Measurements from ENCODE around the gene NEURL3. TPM values are rescaled to one million over a fixed set of nuclear protein-coding genes. Genes with fewer than 3 reads are reported as not detected.

NEURL3 gene
- total and polyA plus RNA-seq, 2 experiments from 2014 or later = 1.8 to 8.1 TPM

- no peak overlapping the region for H3K4me2 ChIP-seq
- peaks cover 18% of the 10 kb centered on the region for H3K4me1 ChIP-seq (ENCODE audit: insufficient read depth)
- WGBS (ENCODE audit: low lambda C conversion rate, missing lambda C conversion rate) = 85% methylated on average over 8 of the region's 8 CpGs
Measured at GRCh38 chr2:96506016-96506906, 1.1 kb upstream of the NEURL3 start.

DNA sequence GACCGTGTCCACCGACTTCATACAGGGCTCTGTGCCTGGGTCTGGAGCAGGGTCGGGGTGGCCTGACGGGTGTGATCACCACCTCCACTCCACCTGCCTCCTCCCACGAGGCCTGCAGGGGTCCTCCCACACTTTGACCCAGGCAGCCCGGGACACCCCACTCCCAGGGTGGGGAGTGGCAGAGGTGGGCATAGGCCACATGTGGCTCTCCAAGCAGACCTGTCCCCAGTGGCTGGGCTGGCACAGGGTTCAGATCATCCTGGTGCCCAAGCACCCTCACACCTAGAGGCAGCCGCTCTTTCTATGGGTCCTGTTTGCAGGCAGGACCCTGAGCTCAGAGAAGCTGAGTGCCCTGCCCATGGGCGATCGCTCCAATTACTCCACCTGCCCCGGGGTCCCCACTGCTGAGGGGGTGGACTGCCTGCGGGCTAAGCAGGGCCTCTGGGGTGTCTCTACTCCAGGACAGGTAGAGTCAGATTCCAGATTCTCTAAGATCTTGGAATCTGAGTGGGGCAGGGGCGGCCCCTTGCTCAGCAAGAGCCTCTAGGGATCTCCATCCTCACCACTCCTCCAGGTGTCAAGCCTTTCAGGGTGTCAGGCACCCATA, 1.4 kb downstream of the NEURL3 start:
- no peak for DNase-seq (ENCODE audit: low spot score)
- no peak overlapping the region for H2AFZ ChIP-seq
- no peaks in the 10 kb centered on the region for H3K36me3 ChIP-seq (replicated peaks; ENCODE audit: insufficient read depth, low read depth)
- H3K27me3 ChIP-seq = no peaks in the 10 kb centered on the region
- no peak overlapping the region for H3K4me2 ChIP-seq
- no peaks in the 10 kb centered on the region for H3K79me2 ChIP-seq
- H3K4me1 ChIP-seq (ENCODE audit: insufficient read depth) = peaks cover 18% of the 10 kb centered on the region
- 93% methylated on average over 12 of the region's 12 CpGs for WGBS (ENCODE audit: low lambda C conversion rate, missing lambda C conversion rate)
- H3K27ac ChIP-seq = no peak overlapping the region
- H3K9me2 ChIP-seq (replicated peaks; ENCODE audit: insufficient read depth) = no peaks in the 10 kb centered on the region
- no peaks in the 10 kb centered on the region for H3K9me3 ChIP-seq (ENCODE audit: low read depth)
- TF ChIP-seq, protein P1, sequence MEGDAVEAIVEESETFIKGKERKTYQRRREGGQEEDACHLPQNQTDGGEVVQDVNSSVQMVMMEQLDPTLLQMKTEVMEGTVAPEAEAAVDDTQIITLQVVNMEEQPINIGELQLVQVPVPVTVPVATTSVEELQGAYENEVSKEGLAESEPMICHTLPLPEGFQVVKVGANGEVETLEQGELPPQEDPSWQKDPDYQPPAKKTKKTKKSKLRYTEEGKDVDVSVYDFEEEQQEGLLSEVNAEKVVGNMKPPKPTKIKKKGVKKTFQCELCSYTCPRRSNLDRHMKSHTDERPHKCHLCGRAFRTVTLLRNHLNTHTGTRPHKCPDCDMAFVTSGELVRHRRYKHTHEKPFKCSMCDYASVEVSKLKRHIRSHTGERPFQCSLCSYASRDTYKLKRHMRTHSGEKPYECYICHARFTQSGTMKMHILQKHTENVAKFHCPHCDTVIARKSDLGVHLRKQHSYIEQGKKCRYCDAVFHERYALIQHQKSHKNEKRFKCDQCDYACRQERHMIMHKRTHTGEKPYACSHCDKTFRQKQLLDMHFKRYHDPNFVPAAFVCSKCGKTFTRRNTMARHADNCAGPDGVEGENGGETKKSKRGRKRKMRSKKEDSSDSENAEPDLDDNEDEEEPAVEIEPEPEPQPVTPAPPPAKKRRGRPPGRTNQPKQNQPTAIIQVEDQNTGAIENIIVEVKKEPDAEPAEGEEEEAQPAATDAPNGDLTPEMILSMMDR (IDR thresholded peaks at IDR 0.05; ENCODE audit: poor library complexity) = no peak
- TF ChIP-seq EZH2 (IDR thresholded peaks at IDR 0.05; ENCODE audit: borderline replicate concordance) = no peak
- H3K4me3 ChIP-seq = no peak overlapping the region
- H4K20me1 ChIP-seq (ENCODE audit: insufficient read depth, poor library complexity, severe bottlenecking) = no peaks in the 10 kb centered on the region

More at GRCh38 chr2:96506016-96506906, 1.1 kb upstream of the NEURL3 start:
- H3K27me3 ChIP-seq = no peaks in the 10 kb centered on the region
- H3K27ac ChIP-seq = peak overlapping the region; percentile 88
- no peaks in the 10 kb centered on the region for H3K36me3 ChIP-seq (replicated peaks; ENCODE audit: insufficient read depth, low read depth)
- H4K20me1 ChIP-seq (ENCODE audit: insufficient read depth, poor library complexity, severe bottlenecking) = no peaks in the 10 kb centered on the region
- no peaks in the 10 kb centered on the region for H3K9me3 ChIP-seq (ENCODE audit: low read depth)
- no peak for TF ChIP-seq EZH2 (IDR thresholded peaks at IDR 0.05; ENCODE audit: borderline replicate concordance)
- no peak overlapping the region for H3K4me3 ChIP-seq
- no peaks in the 10 kb centered on the region for H3K79me2 ChIP-seq
- no peak for DNase-seq (ENCODE audit: low spot score)
- no peaks in the 10 kb centered on the region for H3K9me2 ChIP-seq (replicated peaks; ENCODE audit: insufficient read depth)
- H2AFZ ChIP-seq = no peak overlapping the region

DNA sequence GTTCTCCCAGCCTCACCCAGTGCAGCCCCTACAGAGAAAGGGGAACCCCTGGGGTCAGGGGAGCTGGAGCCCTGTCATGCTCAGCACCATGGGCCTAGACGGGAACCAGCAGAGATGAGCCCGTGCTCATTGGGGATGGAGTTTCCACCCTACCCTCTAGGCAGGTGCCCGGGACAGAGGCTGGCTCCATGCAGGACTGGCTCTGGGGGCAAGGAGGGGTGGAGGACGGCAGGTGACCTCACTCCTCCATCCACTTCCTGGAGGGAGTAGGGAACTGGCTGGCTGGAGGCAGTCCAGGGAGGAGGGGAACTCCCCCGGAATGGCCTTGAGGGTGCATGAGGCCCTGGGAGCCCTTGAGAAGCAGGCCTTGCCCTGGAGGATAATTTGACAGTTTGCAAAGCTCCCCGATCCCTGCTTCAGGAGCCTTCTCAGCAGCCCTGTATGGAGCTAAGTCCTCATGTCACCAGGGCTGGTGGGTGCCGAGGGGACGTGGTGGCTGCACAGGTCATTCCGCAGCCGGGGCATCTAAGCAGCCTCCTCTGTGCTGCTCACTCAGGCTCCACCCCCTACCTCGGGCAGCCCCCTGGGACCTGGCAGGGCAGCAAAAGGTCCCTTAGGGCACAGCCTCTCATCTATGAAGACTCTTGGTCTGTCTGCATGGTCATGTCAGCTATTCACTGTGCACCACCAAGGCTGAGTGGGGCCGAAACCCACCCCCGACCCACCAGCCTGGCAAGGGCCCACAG, 2.1 kb downstream of the NEURL3 start:
- Histone ChIP-seq H3K4me3 (no peak overlapping the region), H3K27ac (no peak overlapping the region), H3K79me2 (no peaks in the 10 kb centered on the region), H2AFZ (no peak overlapping the region), H3K4me1 (ENCODE audit: insufficient read depth) (peaks cover 16% of the 10 kb centered on the region), H3K9me2 (replicated peaks; ENCODE audit: insufficient read depth) (no peaks in the 10 kb centered on the region), H3K27me3 (no peaks in the 10 kb centered on the region), H4K20me1 (ENCODE audit: insufficient read depth, poor library complexity, severe bottlenecking) (no peaks in the 10 kb centered on the region), H3K36me3 (replicated peaks; ENCODE audit: insufficient read depth, low read depth) (no peaks in the 10 kb centered on the region), H3K9me3 (ENCODE audit: low read depth) (no peaks in the 10 kb centered on the region), H3K4me2 (peak overlapping the region; percentile 29)
- DNase-seq (ENCODE audit: low spot score) = no peak
- TF ChIP-seq EZH2 (IDR thresholded peaks at IDR 0.05; ENCODE audit: borderline replicate concordance) (no peak), EZH2phosphoT487 (IDR thresholded peaks at IDR 0.05; ENCODE audit: low read depth, severe bottlenecking, unreplicated experiment) (no peak)
- TF ChIP-seq, protein P1 (IDR thresholded peaks at IDR 0.05; ENCODE audit: poor library complexity) = no peak
- 87% methylated on average over 8 of the region's 13 CpGs for WGBS (ENCODE audit: low lambda C conversion rate, missing lambda C conversion rate)
